Activated gamma-delta T cell treated with Interleukin-2 at 50 U/mL for 16 hours (primary cell): ENCODE results near the gene SPIN2A.
"Not testable (repeated sequence)": the region's sequence is repeated elsewhere in the genome, so short reads cannot be mapped to it uniquely, and the experiment has no call there.

Experiments
- DNase-seq: peaks from one replicate; pipeline ENCODE4 v3.0.0-alpha.2; 2020

Gene SPIN2A

DNA sequence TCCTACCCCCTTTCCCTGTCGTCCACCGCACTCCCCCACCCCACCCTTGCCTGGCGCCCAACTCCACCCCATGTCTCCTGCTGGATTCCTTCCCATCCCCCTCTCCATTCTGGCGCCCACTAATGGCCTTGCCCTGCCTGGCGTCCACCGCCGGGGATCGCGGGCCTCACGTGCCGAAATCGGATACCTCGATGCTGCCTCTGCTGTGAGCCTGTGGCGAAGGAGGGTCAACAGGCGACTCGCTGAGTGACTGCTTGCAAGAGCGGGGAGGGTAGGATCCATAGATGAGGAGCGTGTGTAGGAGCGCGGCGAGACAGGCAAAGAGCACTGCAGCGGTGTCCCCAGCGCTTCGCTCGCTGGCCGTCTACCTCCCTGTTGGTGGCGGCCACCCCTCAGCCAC, at the start of gene SPIN2A:
TSS of gene SPIN2A (minus strand) at position 325 of the 400 bp plus-strand sequence. CDS start 800 bp downstream, outside the sequence.
- not testable (repeated sequence) for DNase-seq

DNA sequence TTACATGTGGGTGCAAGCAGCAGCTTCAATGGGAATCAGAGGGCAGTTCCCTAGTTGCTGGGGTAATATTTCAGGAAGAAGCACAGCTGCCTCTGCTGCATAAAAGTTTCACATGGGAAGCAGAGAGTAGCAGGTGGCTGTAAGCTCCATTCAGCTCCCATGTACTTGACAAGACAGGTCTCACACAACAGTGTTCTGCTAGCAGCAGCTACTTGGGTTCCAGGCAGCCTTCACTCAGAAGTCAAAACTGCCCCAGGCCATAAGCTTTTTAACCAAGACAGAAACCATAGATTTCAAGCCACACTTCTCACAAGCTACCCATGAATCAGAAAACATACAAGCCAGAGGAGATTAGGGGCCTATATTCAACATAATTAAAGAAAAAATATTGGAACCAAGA, 41.4 kb upstream of the SPIN2A start:
- DNase-seq, result no peak

DNA sequence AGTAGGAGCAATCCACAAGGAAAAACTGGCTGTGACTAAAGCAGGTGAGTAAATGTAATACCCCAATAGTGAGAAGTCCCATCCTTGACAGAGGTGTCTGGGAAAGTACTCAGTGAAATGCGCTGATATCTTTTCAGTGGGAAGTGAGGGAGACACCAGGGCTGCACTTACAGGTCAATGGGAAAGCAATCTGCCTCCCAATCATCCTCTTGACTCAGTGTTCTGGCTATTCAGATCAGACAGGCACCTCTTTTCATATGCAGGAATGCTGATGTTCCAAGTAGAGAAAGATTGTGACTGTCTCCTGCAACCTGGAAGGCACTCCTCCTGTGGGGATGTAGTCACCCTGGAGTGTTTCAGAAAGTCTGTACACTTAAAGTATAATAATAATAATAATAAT, 39.9 kb upstream of the SPIN2A start:
- no peak for DNase-seq

DNA sequence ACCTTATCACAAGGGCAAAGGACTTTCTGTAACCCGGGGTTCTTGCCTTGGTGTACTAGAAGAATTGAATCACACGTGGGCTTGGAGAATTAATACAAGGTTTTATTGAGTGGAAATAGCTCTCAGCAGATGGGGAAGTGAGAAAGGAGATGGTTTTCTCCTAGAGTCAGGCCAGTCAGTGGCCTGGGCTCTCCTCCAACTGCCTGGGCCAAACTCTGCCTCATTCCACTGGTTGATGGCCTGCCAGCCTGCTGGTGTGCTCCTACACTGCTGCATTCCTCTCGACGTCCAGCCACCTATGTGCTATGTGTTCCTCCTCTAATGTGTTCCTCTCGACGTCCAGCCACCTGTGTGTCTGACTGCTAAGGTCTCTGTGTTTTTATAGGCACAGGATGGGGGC, 35.3 kb upstream of the SPIN2A start:
- DNase-seq, result no peak

GRCh38 chrX:57156397-57157049, 19.3 kb upstream of the SPIN2A start:
- no peak for DNase-seq

- no peak for DNase-seq
Measured at GRCh38 chrX:57155171-57155570, 18.0 kb upstream of the SPIN2A start.

GRCh38 chrX:57152222-57152621, 15.0 kb upstream of the SPIN2A start:
- DNase-seq, result not testable (repeated sequence)

DNA sequence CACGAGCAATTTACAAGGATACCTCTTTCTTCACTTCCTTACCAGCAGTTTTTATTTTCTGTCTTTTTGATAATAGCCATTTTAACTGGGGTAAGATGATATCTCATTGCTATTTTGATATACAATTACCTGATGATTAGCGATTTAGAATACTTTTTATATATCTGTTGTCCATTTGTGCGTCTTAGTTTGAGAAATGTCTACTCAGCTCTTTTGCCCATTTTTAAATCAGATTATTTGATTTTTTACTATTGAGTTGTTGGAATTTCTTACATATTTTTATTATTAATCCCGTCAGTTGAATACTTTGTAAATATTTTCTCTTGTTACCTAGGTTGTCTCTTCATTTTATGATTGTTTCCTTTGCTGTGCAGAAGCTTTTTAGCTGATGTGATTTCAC, 1.5 kb upstream of the SPIN2A start:
- no peak for DNase-seq

- DNase-seq, result no peak
Measured at GRCh38 chrX:57137501-57137900, 304 bp upstream of the SPIN2A start.

DNA sequence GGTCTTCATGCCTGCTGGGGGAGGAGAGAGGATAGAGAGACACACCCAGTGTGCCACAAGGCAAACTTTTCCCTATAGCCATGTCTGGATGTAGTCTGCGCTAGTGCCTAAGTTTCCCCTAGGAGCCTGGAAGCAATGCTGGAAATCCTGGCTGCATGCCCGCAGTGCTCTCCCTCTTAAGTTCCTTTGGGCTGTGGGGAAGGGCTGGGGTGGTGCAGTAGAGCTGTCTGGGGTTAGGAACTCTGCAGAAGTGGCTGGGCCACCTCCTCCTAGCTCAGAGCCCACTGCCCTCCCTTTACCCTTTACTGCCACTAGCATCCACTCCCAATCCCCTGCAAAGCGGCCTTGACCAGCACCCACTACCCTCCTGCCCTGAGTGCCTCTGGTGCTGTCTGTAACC, 608 bp downstream of the SPIN2A start:
- DNase-seq, result not testable (repeated sequence)

DNA sequence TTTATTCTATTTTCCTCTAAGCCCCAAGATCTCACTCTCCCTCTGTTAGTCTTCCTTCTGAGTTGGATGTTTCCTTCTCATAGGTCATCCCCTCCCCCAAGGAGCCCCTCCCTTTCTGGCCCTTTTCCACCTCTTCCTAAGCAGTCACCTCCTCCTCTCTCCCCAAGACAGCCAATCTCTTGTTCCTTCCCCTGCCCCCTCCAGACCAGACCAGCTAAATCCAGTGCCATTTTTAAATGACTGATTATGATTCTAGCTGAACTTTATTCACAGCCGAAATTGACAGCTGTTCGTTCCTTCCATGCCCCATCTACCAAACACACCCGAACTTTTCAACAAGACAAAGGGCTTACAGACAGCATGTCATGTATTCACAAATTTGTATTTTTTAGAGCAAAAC, 1.9 kb downstream of the SPIN2A start:
- DNase-seq, result no peak

GRCh38 chrX:57134702-57135101, 2.5 kb downstream of the SPIN2A start:
- no peak for DNase-seq

DNA sequence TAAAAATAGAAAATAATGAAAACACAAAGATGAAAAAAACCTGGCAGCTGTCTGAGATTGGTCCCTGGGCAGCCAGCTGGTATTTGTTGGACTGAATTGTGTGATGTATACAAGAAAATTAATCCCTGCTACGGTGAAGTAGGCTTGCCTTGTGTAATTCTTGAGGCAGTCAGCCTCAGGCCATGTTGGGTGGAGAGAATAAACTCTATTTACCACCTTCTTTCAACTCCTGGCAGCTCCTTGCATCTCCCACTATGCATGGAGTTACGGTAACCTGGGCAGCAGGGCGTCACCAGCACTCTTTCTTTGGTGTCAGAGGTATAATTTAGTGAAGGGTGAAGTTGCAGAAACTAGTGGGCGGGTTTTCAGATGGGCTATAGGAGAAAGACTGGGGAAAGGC, 3.5 kb downstream of the SPIN2A start:
- no peak for DNase-seq

DNA sequence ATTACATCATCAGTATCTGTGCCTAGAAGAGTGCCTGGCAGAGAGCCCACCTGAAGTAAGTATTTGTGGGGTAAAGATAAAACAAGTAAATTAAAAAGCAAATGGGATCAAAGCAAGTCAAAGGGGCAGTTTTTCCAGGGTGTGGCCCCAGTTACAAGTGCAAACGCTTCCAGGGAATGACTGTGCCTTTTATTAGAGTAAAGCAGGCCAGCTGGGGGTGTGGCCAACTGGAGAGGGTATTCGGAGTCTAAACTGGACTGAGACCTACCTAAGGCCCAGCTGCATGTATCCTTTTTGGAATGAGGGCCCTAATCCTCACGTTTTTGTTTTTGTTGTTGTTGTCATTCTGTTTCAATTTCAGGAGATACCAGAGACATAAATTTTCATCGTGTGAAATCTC, 3.9 kb downstream of the SPIN2A start:
- DNase-seq, result not testable (repeated sequence)

- DNase-seq, result no peak
Measured at GRCh38 chrX:57132046-57132445, 5.2 kb downstream of the SPIN2A start.

DNA sequence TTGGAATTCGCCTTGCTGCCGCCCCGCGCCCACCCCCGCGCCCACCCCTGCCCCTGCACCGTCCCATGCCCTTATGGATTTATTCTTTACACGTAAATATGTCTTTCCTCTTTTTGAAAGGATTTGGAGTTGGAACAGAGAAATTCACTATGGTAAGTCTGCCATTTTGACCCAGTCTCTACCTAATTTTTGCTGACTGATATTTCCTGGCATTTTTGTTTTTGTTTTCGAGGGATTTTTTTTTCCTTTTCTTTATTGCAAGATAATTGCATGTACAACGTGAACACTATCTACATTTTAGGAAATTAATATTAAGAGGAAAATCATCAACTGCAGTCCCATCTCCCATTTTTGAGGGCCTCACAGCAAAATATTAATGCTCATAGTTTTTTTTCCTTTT, 15.4 kb downstream of the SPIN2A start:
- DNase-seq, result no peak

- peak; percentile 70 for DNase-seq
Measured at GRCh38 chrX:57121162-57121755, 15.9 kb downstream of the SPIN2A start, which contains the start of gene SPIN2B. SPIN2B (minus strand) TSS chrX:57121548.

DNA sequence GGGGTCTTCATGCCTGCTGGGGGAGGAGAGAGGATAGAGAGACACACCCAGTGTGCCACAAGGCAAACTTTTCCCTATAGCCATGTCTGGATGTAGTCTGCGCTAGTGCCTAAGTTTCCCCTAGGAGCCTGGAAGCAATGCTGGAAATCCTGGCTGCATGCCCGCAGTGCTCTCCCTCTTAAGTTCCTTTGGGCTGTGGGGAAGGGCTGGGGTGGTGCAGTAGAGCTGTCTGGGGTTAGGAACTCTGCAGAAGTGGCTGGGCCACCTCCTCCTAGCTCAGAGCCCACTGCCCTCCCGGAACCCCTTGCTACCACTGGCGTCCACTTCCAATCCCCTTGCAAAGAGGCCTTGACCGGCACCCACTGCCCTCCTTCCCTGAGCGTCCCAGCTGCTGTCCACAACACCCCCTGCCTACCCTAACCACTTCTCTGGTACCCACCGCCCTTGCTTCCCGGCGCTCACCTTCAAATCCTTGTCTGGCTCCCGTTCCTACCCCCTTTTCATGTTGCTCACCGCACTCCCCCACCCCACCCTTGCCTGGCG, 16.5 kb downstream of the SPIN2A start:
- DNase-seq, result not testable (repeated sequence)

DNA sequence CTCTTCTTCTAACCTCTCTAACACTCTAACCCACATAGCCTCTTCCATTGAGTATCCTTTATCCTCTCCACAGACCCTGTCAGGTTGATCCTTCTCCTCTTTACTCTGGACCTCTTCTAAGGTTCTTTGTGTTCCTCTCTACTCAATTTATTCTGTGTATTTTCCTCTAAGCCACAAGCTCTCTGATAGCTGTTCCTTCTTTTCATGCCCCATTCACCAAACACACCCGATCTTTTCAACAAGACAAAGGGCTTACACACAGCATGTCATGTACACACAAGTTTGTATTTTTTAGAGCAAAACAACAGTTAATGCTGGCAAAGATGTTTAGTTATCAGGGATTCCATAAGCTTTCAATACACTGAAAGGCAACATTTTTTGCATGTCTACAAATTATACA, 17.8 kb downstream of the SPIN2A start:
- no peak for DNase-seq

GRCh38 chrX:57117566-57117965, 19.6 kb downstream of the SPIN2A start:
- not testable (repeated sequence) for DNase-seq

DNA sequence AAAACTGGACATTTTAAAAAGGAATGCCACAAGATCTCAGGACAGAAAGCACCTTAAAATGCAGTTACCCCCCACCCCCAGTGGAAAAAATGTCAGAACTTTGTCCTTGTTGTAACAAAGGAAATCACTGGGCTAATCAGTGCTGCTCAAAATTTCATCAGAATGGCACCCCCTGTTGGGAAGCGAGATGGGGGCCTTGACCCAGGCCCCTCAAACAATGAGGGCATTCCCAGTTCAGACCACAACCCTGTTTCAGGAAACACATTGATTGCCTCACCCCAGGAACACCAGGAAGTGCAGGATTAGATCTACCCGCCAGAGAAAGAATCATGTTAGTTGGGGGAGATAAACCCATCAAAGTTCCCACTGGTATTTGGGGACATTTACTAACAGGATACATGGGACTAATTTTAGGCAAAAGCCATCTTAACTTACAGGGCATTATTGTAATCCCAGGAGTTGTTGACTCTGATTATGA, 32.2 kb downstream of the SPIN2A start:
- DNase-seq, result no peak

DNA sequence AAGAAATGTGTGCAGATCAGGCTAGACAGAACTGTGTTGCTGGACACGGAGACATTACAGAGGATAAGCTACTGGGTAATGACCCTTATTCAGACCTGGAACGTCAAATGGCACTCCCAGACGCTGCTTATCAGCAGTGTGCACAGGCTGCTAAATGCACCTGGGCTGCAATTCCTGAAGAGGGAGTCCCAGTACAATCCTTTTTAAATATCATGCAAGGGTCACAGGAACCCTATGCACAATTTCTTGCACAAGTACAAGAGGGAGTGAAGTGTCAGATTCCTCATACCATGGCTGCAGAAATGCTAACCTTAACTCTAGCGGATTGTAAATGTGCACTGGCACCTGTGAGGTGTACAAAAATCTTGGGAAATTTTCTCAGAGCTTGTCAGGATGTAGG, 32.8 kb downstream of the SPIN2A start:
- no peak for DNase-seq

DNA sequence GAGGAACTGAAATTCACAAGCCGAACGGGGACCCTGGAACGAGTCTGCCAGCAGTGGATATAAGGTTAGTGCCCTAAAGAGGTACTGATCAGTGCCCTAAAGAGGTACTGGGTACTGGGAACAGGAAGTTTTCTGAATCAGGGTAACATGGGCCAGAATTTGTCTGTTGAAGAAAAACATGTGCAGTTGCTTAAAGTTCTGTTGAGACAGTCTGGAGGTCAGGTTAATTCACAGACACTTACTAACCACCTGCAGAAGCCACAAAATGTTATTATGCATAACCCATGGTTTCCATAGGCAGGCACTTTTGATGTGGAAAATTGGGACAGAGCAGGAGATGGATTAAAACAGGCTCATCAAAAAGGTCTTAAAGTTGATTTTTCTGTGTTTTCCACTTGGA, 33.7 kb downstream of the SPIN2A start:
- DNase-seq, result no peak

GRCh38 chrX:57102918-57103317, 34.3 kb downstream of the SPIN2A start:
- not testable (repeated sequence) for DNase-seq
